ENCODE measurements around the gene ZNF488.

Gene ZNF488

GRCh38 chr10:47358457-47358856, 25.6 kb downstream of the ZNF488 start:
- Histone ChIP-seq H4K20me1 (ENCODE audit: insufficient read depth) (no peaks in the 10 kb centered on the region), H3K27ac (no peak overlapping the region), H3K4me1 (ENCODE audit: low read depth, poor library complexity, severe bottlenecking) (no peaks in the 10 kb centered on the region), H3K9ac (no peak overlapping the region), H3K79me2 (ENCODE audit: insufficient read depth, low read depth) (no peaks in the 10 kb centered on the region), H3K36me3 (ENCODE audit: insufficient read depth) (no peaks in the 10 kb centered on the region), H2AFZ (ENCODE audit: low read depth) (no peak overlapping the region), H3K4me2 (no peak overlapping the region), H3K4me3 (IDR thresholded peaks at IDR 0.05; ENCODE audit: insufficient read depth, low read depth, low read length) (no peak overlapping the region), H3K27me3 (ENCODE audit: insufficient read depth, low read depth) (no peaks in the 10 kb centered on the region)
- TF ChIP-seq, protein P1, sequence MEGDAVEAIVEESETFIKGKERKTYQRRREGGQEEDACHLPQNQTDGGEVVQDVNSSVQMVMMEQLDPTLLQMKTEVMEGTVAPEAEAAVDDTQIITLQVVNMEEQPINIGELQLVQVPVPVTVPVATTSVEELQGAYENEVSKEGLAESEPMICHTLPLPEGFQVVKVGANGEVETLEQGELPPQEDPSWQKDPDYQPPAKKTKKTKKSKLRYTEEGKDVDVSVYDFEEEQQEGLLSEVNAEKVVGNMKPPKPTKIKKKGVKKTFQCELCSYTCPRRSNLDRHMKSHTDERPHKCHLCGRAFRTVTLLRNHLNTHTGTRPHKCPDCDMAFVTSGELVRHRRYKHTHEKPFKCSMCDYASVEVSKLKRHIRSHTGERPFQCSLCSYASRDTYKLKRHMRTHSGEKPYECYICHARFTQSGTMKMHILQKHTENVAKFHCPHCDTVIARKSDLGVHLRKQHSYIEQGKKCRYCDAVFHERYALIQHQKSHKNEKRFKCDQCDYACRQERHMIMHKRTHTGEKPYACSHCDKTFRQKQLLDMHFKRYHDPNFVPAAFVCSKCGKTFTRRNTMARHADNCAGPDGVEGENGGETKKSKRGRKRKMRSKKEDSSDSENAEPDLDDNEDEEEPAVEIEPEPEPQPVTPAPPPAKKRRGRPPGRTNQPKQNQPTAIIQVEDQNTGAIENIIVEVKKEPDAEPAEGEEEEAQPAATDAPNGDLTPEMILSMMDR (conservative IDR thresholded peaks at IDR 0.05; ENCODE audit: low read depth, low read length), result no peak

GRCh38 chr10:47357911-47358310, 26.2 kb downstream of the ZNF488 start:
- H4K20me1 ChIP-seq (ENCODE audit: insufficient read depth), result no peaks in the 10 kb centered on the region
- H3K9ac ChIP-seq, result no peak overlapping the region
- no peak overlapping the region for H3K4me2 ChIP-seq
- H3K79me2 ChIP-seq (ENCODE audit: insufficient read depth, low read depth), result no peaks in the 10 kb centered on the region
- no peaks in the 10 kb centered on the region for H3K36me3 ChIP-seq (ENCODE audit: insufficient read depth)
- H2AFZ ChIP-seq (ENCODE audit: low read depth), result no peak overlapping the region
- no peak overlapping the region for H3K4me3 ChIP-seq (IDR thresholded peaks at IDR 0.05; ENCODE audit: insufficient read depth, low read depth, low read length)
- no peak overlapping the region for H3K27ac ChIP-seq
- no peaks in the 10 kb centered on the region for H3K4me1 ChIP-seq (ENCODE audit: low read depth, poor library complexity, severe bottlenecking)
- no peaks in the 10 kb centered on the region for H3K27me3 ChIP-seq (ENCODE audit: insufficient read depth, low read depth)
- TF ChIP-seq, protein P1 (conservative IDR thresholded peaks at IDR 0.05; ENCODE audit: low read depth, low read length), result no peak

DNA sequence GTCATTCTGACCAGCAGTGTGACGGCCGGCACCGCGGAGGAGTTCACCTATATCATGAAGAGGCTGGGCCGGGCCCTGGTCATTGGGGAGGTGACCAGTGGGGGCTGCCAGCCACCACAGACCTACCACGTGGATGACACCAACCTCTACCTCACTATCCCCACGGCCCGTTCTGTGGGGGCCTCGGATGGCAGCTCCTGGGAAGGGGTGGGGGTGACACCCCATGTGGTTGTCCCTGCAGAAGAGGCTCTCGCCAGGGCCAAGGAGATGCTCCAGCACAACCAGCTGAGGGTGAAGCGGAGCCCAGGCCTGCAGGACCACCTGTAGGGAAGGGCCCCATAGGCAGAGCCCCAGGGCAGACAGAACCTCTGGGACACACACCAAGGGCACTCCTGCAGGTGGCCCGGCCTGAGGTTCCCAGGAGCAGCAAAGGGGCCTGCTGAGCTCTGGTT, 26.9 kb downstream of the ZNF488 start:
- H3K4me3 ChIP-seq (IDR thresholded peaks at IDR 0.05; ENCODE audit: insufficient read depth, low read depth, low read length), result no peak overlapping the region
- no peaks in the 10 kb centered on the region for H3K27me3 ChIP-seq (ENCODE audit: insufficient read depth, low read depth)
- H3K4me2 ChIP-seq, result no peak overlapping the region
- no peak overlapping the region for H3K9ac ChIP-seq
- no peaks in the 10 kb centered on the region for H3K79me2 ChIP-seq (ENCODE audit: insufficient read depth, low read depth)
- TF ChIP-seq, protein P1 (conservative IDR thresholded peaks at IDR 0.05; ENCODE audit: low read depth, low read length), result no peak
- no peak overlapping the region for H3K27ac ChIP-seq
- H3K36me3 ChIP-seq (ENCODE audit: insufficient read depth), result no peaks in the 10 kb centered on the region
- H2AFZ ChIP-seq (ENCODE audit: low read depth), result no peak overlapping the region
- no peaks in the 10 kb centered on the region for H3K4me1 ChIP-seq (ENCODE audit: low read depth, poor library complexity, severe bottlenecking)
- H4K20me1 ChIP-seq (ENCODE audit: insufficient read depth), result no peaks in the 10 kb centered on the region

GRCh38 chr10:47356708-47357107, 27.4 kb downstream of the ZNF488 start:
- Histone ChIP-seq H3K9ac (no peak overlapping the region), H3K4me1 (ENCODE audit: low read depth, poor library complexity, severe bottlenecking) (no peaks in the 10 kb centered on the region), H3K27me3 (ENCODE audit: insufficient read depth, low read depth) (no peaks in the 10 kb centered on the region), H4K20me1 (ENCODE audit: insufficient read depth) (no peaks in the 10 kb centered on the region), H3K4me2 (no peak overlapping the region), H3K27ac (no peak overlapping the region), H3K4me3 (IDR thresholded peaks at IDR 0.05; ENCODE audit: insufficient read depth, low read depth, low read length) (no peak overlapping the region), H3K79me2 (ENCODE audit: insufficient read depth, low read depth) (no peaks in the 10 kb centered on the region), H3K36me3 (ENCODE audit: insufficient read depth) (no peaks in the 10 kb centered on the region), H2AFZ (ENCODE audit: low read depth) (no peak overlapping the region)
- TF ChIP-seq, protein P1 (conservative IDR thresholded peaks at IDR 0.05; ENCODE audit: low read depth, low read length), result no peak
